H1 (cell line): ENCODE measurements around the gene TAS2R1. TPM values are rescaled to one million over a fixed set of nuclear protein-coding genes. Genes with fewer than 3 reads are reported as not detected.
"Not testable (repeated sequence)": the region's sequence is repeated elsewhere in the genome, so short reads cannot be mapped to it uniquely, and the experiment has no call there.

Experiments
- CTCF ChIA-PET: fragments of 300-600 bp; sonication (Branson Sonifier 250); formaldehyde crosslinking; loops from one replicate; lab custom pipeline; 2021; ENCODE audit not compliant: partially characterized antibody; lab: Charles Lee
- POLR2A ChIA-PET: fragments of 300-600 bp; sonication (Branson Sonifier 250); formaldehyde crosslinking; loops from one replicate; lab custom pipeline; 2021; ENCODE audit warnings: inconsistent platforms; ENCODE audit not compliant: partially characterized antibody; lab: Charles Lee
- DNase-seq, 2 experiments: peaks; one replicate each; pipeline versions ENCODE4 v3.0.0 to v3.0.0-alpha.2; 2010 to 2022; ENCODE audit warnings: low spot score in 2 of 2, low read depth in 1 of 2, mixed read lengths in 1 of 2
- FAIRE-seq: peaks from 2 replicates; lab custom pipeline; 2011; peaks lifted over from hg19 to GRCh38; lab: Jason Lieb, UNC
- H2AFZ ChIP-seq: 2 replicates; pipeline ENCODE4 v1.8.1; 2012; ENCODE audit warnings: low read length, inconsistent platforms
- H2AK5ac ChIP-seq: 2 replicates; pipeline ENCODE4 v1.6.1; 2013; ENCODE audit warnings: low read depth, low read length
- H2BK120ac ChIP-seq: replicated peaks from 2 replicates; pipeline ENCODE3; 2013; ENCODE audit warnings: low read depth, low read length, inconsistent platforms
- H2BK12ac ChIP-seq: 2 replicates; pipeline ENCODE4 v1.6.1; 2013; ENCODE audit warnings: low read depth, low read length
- H2BK15ac ChIP-seq: 2 replicates; pipeline ENCODE4 v1.6.1; 2013; ENCODE audit warnings: low read length
- H2BK20ac ChIP-seq: 2 replicates; pipeline ENCODE4 v1.6.1; 2013; ENCODE audit warnings: low read length
- H2BK5ac ChIP-seq: 2 replicates; pipeline ENCODE4 v1.6.1; 2013; ENCODE audit warnings: low read depth, low read length
- H3K14ac ChIP-seq: 2 replicates; pipeline ENCODE4 v1.6.1; 2013; ENCODE audit warnings: inconsistent platforms; ENCODE audit not compliant: insufficient read length
- H3K18ac ChIP-seq: 2 replicates; pipeline ENCODE4 v1.6.1; 2013; ENCODE audit warnings: low read length; ENCODE audit errors: extremely low read depth
- H3K23ac ChIP-seq: 2 replicates; pipeline ENCODE4 v1.6.1; 2013; ENCODE audit warnings: inconsistent platforms; ENCODE audit not compliant: insufficient read length
- H3K23me2 ChIP-seq: 2 replicates; pipeline ENCODE4 v1.6.1; 2013; ENCODE audit warnings: low read depth, low read length
- H3K27ac ChIP-seq: 2 replicates; pipeline ENCODE4 v1.6.1; 2011; ENCODE audit warnings: low read depth, low read length, inconsistent platforms
- H3K27me3 ChIP-seq, 4 experiments: replicated peaks in 1 of 4; 1 replicate in 1 of 4; 2 replicates in 3 of 4; pipeline versions ENCODE4 v1.6.1 to v1.8.1; 2011 to 2013; ENCODE audit warnings: low read length in 3 of 4, mild to moderate bottlenecking in 3 of 4, inconsistent platforms in 2 of 4, mixed read lengths in 2 of 4, moderate library complexity in 1 of 4; ENCODE audit not compliant: control insufficient read depth in 3 of 4, insufficient read depth in 3 of 4; ENCODE audit errors: extremely low read depth in 1 of 4
- H3K36me3 ChIP-seq, 4 experiments: 2 replicates each; pipeline versions ENCODE4 v1.6.1 to v1.8.1; 2011 to 2013; ENCODE audit warnings: mild to moderate bottlenecking in 4 of 4, low read length in 3 of 4, moderate library complexity in 2 of 4, control low read depth in 1 of 4, inconsistent platforms in 1 of 4; ENCODE audit not compliant: insufficient read depth in 4 of 4, control insufficient read depth in 2 of 4
- H3K4ac ChIP-seq: replicated peaks from 2 replicates; pipeline ENCODE3; 2013; ENCODE audit warnings: low read length, low read depth, mixed read lengths, inconsistent platforms; ENCODE audit not compliant: insufficient read length
- H3K4me1 ChIP-seq, 4 experiments: replicated peaks in 1 of 4; 1 replicate in 1 of 4; 2 replicates in 3 of 4; pipeline versions ENCODE4 v1.6.1 to v1.8.1; 2011 to 2013; ENCODE audit warnings: low read length in 3 of 4, inconsistent platforms in 2 of 4, mixed read lengths in 1 of 4; ENCODE audit not compliant: insufficient read depth in 4 of 4, control insufficient read depth in 3 of 4
- H3K4me2 ChIP-seq, 2 experiments: 2 replicates each; pipeline versions ENCODE4 v1.6.1 to v1.8.1; 2011 to 2013; ENCODE audit warnings: low read depth in 2 of 2, low read length in 2 of 2, control low read depth in 1 of 2, inconsistent platforms in 1 of 2, mild to moderate bottlenecking in 1 of 2; ENCODE audit not compliant: insufficient read depth in 1 of 2
- H3K4me3 ChIP-seq, 4 experiments: fragments of 200-600, 300-600 bp in 1 of 4; sonication (generic), shearing (Covaris generic), sonication (Bioruptor Twin) in 1 of 4; 2 replicates each; pipeline versions ENCODE4 v1.5.1 to v1.8.1; 2011 to 2016; ENCODE audit warnings: low read length in 4 of 4, low read depth in 3 of 4, control low read depth in 2 of 4, inconsistent platforms in 2 of 4, mild to moderate bottlenecking in 2 of 4, mixed read lengths in 1 of 4, moderate library complexity in 1 of 4; ENCODE audit not compliant: insufficient read depth in 2 of 4; ENCODE audit errors: extremely low read depth in 1 of 4
- H3K56ac ChIP-seq: replicated peaks from 2 replicates; pipeline ENCODE3; 2013; ENCODE audit warnings: low read depth, mild to moderate bottlenecking, mixed read lengths, low read length, inconsistent platforms; ENCODE audit not compliant: insufficient read length
- H3K79me1 ChIP-seq: 2 replicates; pipeline ENCODE4 v1.6.1; 2013; ENCODE audit warnings: low read depth, low read length, control low read depth
- H3K79me2 ChIP-seq, 2 experiments: 2 replicates each; pipeline versions ENCODE4 v1.6.1 to v1.8.1; 2012 to 2013; ENCODE audit warnings: low read length in 2 of 2, mild to moderate bottlenecking in 2 of 2, inconsistent platforms in 1 of 2; ENCODE audit not compliant: insufficient read depth in 2 of 2, control insufficient read depth in 1 of 2
- H3K9ac ChIP-seq, 4 experiments: replicated peaks in 1 of 4; 1 replicate in 1 of 4; 2 replicates in 3 of 4; pipeline versions ENCODE4 v1.6.1 to v1.8.1; 2011 to 2013; ENCODE audit warnings: low read depth in 3 of 4, low read length in 3 of 4, control low read depth in 2 of 4, mild to moderate bottlenecking in 2 of 4, moderate library complexity in 2 of 4, inconsistent platforms in 1 of 4; ENCODE audit errors: extremely low read depth in 1 of 4
- H3K9me3 ChIP-seq, 2 experiments: 2 replicates each; pipeline versions ENCODE4 v1.6.1 to v1.8.1; 2012 to 2013; ENCODE audit warnings: mild to moderate bottlenecking in 2 of 2, moderate library complexity in 2 of 2, control low read depth in 1 of 2, inconsistent platforms in 1 of 2, low read depth in 1 of 2, low read length in 1 of 2, mixed read lengths in 1 of 2; ENCODE audit not compliant: insufficient read depth in 2 of 2
- H4K20me1 ChIP-seq, 2 experiments: replicated peaks in 1 of 2; 2 replicates each; pipeline versions ENCODE3 to v1.8.1; 2011 to 2013; ENCODE audit warnings: inconsistent platforms in 2 of 2, low read length in 2 of 2, mild to moderate bottlenecking in 1 of 2; ENCODE audit not compliant: insufficient read depth in 2 of 2, control insufficient read depth in 1 of 2
- H4K5ac ChIP-seq: 2 replicates; pipeline ENCODE4 v1.6.1; 2013; ENCODE audit warnings: low read length, low read depth, mixed read lengths, inconsistent platforms; ENCODE audit not compliant: insufficient read length
- H4K8ac ChIP-seq: 2 replicates; pipeline ENCODE4 v1.8.0; 2013; ENCODE audit warnings: mild to moderate bottlenecking, moderate library complexity, low read length, inconsistent platforms; ENCODE audit not compliant: insufficient read depth; ENCODE audit errors: extremely low read depth
- H4K91ac ChIP-seq: replicated peaks from 2 replicates; pipeline ENCODE3; 2013; ENCODE audit warnings: low read length, mixed read lengths, inconsistent platforms; ENCODE audit not compliant: insufficient read length
- whole genome bisulfite sequencing, 2 experiments: shearing (Covaris generic) in 1 of 2; methylation state at CpG; one replicate each; pipeline versions ENCODE4 v1.1.6 to v1.1.7; 2013 to 2015; ENCODE audit warnings: low lambda C conversion rate in 2 of 2, mixed read lengths in 2 of 2, inconsistent platforms in 1 of 2, low coverage in 1 of 2, missing lambda C conversion rate in 1 of 2; ENCODE audit not compliant: insufficient replicate concordance in 2 of 2, insufficient coverage in 1 of 2, insufficient read length in 1 of 2; ENCODE audit errors: extremely low coverage in 1 of 2, missing lambda C conversion rate in 1 of 2; 5-methylcytosine and 5-hydroxymethylcytosine counted together
- polyA plus RNA-seq, 7 experiments: library from polyadenylated mRNA; depleted of rRNA in 3 of 7; stranded (reverse) in 5 of 7; unstranded in 2 of 7; fragments of >200 nt in 5 of 7; fragments of 200-250 nt in 2 of 7; gene quantifications; 1 replicate in 5 of 7; 2 replicates in 1 of 7; 4 replicates in 1 of 7; pipeline versions ENCODE4 v1.2.1 to v1.2.3, GENCODE V29; 2011 to 2013; ENCODE audit warnings: missing spikeins in 2 of 7, mixed read lengths in 2 of 7
- total RNA-seq: library from RNA; stranded (reverse); fragmentation: NEBNext Ultra II Directional; extraction: Animal tissue kit (Norgen Biotek cat#: 25700); gene quantifications from 2 replicates; pipeline ENCODE4 v1.2.1, GENCODE V29; 2021

The TAS2R1 gene
- total and polyA plus RNA-seq, 2 of the 8 experiments (the other 6 are each of a cell fraction or from before 2014, with no cell fraction given), result not detected

DNA sequence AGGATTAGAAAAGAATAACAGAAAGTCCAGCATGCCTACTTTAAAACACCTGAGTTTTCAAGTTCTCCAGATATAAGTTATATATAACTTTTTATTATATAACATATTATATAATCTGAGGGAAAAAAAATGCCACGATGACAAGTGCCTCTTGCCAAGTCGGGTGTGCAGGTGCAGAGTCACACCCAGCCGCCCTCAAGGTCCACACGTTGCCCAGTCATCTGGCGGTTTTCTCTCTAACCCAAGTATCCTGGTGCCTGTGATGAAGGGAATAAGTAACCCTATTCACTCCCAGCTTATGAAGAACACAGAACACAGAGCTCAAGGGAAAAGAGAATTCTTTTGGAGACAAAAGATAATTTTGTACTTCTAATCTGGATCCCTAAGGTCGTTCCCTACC, 31.8 kb downstream of the TAS2R1 start:
- DNase-seq, H2BK5ac ChIP-seq, FAIRE-seq, H2AK5ac ChIP-seq, H3K9me3 ChIP-seq, H4K8ac ChIP-seq, H3K27ac ChIP-seq, H3K4ac ChIP-seq, H3K79me2 ChIP-seq, H2BK15ac ChIP-seq, H3K23ac ChIP-seq, H2BK12ac ChIP-seq, POLR2A ChIA-PET, H2AFZ ChIP-seq, H3K14ac ChIP-seq, H2BK120ac ChIP-seq, H2BK20ac ChIP-seq, H3K4me2 ChIP-seq, H3K79me1 ChIP-seq, H3K56ac ChIP-seq, H4K20me1 ChIP-seq, H3K4me3 ChIP-seq, H4K5ac ChIP-seq, H3K4me1 ChIP-seq, H3K36me3 ChIP-seq, H3K9ac ChIP-seq, H3K18ac ChIP-seq, H4K91ac ChIP-seq, H3K23me2 ChIP-seq, H3K27me3 ChIP-seq: not testable (repeated sequence)
- 92% methylated on average over 6 of the region's 6 CpGs; no CpG with 5 or more reads in 1 of the 2 experiments for whole genome bisulfite sequencing, 2 experiments
- CTCF ChIA-PET, result interaction anchor here (0.7 to 1.2 kb wide), 3 partner anchors 132 to 177 kb away, joined by 3 read pairs; no protein-coding TSS in a partner anchor

- H3K79me1 ChIP-seq, H2BK15ac ChIP-seq, FAIRE-seq, H3K79me2 ChIP-seq, H3K4me3 ChIP-seq, H2BK20ac ChIP-seq, H2BK120ac ChIP-seq, H3K27ac ChIP-seq, H2BK5ac ChIP-seq, H3K14ac ChIP-seq, H4K91ac ChIP-seq, H3K9ac ChIP-seq, H3K36me3 ChIP-seq, POLR2A ChIA-PET, H3K56ac ChIP-seq, H2AK5ac ChIP-seq, H2BK12ac ChIP-seq, H4K20me1 ChIP-seq, H3K4me1 ChIP-seq, H3K23ac ChIP-seq, H3K4ac ChIP-seq, H3K4me2 ChIP-seq, DNase-seq, H3K9me3 ChIP-seq, H3K23me2 ChIP-seq, H3K18ac ChIP-seq, H2AFZ ChIP-seq, H3K27me3 ChIP-seq, H4K5ac ChIP-seq, H4K8ac ChIP-seq: not testable (repeated sequence)
- CTCF ChIA-PET, result interaction anchor here (0.7 to 1.3 kb wide), 2 partner anchors 147 to 235 kb away, joined by 3 to 4 read pairs; no protein-coding TSS in a partner anchor
- WGBS, 2 experiments, result 88% methylated on average over 6 of the region's 7 CpGs; no CpG with 5 or more reads in 1 of the 2 experiments
Observed at GRCh38 chr5:9597322-9597721, 32.8 kb downstream of the TAS2R1 start.
